Measurements from ENCODE around the gene NR2C1. TPM values are rescaled to one million over a fixed set of nuclear protein-coding genes. Genes with fewer than 3 reads are reported as not detected.

NR2C1 gene
- 84.2 TPM for total RNA-seq

GRCh38 chr12:95072900-95073697 is at the start of gene NR2C1:
TSS of gene NR2C1 (minus strand) at chr12:95073618. CDS start at chr12:95067384, 6,234 bp downstream.

GRCh38 chr12:95003213-95003920 is 70.1 kb downstream of the NR2C1 start, which contains the start of gene NDUFA12:
TSS of gene NDUFA12 (minus strand) at chr12:95003697. CDS start at chr12:95003680, 17 bp downstream.

Other genes with a start within 250 kb of the NR2C1 start
- 65.4 TPM for gene NDUFA12, start 69.9 kb downstream of the NR2C1 start, total RNA-seq
- 14.1 TPM for gene FGD6, start 143.8 kb upstream of the NR2C1 start, total RNA-seq
- gene VEZT, start 144.2 kb upstream of the NR2C1 start, total RNA-seq, result 326 TPM

Data from parietal lobe (tissue), 1 donor.